NCI-H146 treated with DMSO at 0.1 percent for 48 hours (cell line): ENCODE measurements around the gene PRMT9.

Source experiments
- DNase-seq: peaks from one replicate; lab custom pipeline; 2025; ENCODE audit not compliant: unreplicated experiment; lab: John Stamatoyannopoulos, UW

PRMT9 gene

DNA sequence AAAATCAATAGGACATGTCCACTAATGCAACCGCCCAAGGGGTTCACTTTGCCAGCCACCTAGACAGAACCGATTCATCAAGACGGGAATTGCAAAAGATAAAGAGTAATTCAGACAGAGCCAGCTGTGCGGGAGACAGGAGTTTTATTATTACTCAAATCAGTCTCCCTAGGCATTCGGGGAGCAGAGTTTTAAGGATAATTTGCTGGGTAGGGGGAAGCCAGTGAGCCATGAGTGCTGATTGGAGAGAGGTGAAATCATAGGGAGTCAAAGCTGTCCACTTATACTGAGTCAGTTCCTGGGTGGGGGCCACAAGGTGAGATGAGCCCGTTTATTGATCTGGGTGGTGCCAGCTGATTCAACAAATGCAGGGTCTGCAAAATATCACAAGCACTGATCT lies 58.2 kb downstream of the PRMT9 start:
- DNase-seq: no peak

GRCh38 chr4:147620315-147620714 lies 63.6 kb downstream of the PRMT9 start:
- DNase-seq: no peak

DNA sequence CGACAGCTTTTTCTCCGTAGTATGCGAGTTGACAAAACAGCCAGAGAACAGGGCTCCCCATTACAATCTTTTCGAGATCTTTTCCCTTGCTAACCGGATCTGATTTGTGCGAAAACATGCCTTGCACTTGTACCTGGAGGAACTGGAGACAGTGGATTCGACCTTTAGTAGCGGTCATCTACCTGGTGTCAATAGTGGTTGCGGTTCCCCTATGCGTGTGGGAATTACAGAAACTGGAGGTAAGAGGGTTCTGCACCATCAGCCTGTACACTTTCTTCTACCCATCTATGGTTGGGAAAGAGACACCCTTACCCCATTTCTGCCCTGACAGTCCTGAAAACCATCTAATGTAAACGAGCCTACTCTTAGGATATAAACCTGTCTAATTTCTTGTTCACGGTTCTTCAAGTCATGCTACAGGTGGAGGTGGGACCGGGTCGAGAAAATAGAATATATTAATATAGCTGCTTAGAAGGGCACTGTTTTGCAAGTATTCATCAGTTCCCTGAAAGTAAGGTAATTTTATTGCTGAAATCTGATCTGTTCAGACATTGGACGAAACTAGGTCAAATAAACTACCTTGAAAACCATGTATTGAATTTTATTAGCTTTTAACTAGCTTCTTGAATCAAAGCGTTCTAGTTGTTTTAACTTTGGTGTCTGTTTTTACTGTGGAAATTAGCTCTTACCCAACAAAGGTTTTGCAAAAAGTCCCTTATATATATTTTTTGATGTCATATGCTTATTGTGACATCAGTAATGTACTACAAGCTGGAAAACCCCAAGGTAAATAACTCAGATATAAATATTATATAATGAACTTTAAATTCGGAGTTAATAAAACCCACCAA lies 65.9 kb downstream of the PRMT9 start:
- DNase-seq: no peak

GRCh38 chr4:147617173-147617840 lies 66.7 kb downstream of the PRMT9 start, which contains the start of gene TMEM184C:
TSS of gene TMEM184C (plus strand) at chr4:147617397. CDS start at chr4:147617957, 560 bp downstream.
- DNase-seq: peak; percentile 89

DNA sequence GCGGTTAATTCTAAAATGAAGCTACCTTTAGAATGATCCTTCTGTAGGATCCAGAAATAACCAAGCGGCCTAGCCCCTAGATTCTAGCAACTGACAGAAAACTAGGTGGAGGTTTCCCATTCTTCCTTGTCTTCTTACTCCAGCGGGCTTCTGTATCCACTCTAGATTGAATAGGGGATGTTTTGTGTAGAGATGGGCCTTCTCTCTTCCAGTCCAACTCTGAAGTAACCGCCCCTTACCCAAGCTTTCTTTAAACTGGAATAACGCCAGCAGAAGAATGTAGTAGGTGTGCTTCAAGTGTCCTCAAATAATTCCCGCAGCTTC lies 67.2 kb downstream of the PRMT9 start:
- DNase-seq: no peak

GRCh38 chr4:147610686-147611085 lies 73.3 kb downstream of the PRMT9 start:
- DNase-seq: no peak

- no peak for DNase-seq
Measured at GRCh38 chr4:147607471-147607870, 76.5 kb downstream of the PRMT9 start.

DNA sequence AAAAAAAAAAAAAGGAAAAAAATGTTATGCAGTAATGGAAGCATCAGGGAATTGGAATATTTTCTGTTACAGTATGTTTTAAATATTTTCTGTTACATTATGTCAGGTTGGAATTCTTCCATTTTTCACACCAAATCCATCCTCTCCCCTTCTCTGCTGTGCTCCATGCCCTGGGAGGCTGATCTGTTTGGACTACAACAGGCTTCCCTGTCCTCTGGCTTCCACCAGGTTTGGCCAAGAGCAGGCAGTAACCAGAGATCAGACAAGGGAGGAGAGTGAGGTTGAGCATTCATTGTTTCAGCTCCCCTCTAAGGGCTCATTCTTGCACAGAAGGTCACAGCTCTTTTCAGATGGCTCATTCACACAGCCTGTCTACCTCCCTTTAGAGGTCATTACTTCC lies 78.5 kb downstream of the PRMT9 start:
- no peak for DNase-seq

DNA sequence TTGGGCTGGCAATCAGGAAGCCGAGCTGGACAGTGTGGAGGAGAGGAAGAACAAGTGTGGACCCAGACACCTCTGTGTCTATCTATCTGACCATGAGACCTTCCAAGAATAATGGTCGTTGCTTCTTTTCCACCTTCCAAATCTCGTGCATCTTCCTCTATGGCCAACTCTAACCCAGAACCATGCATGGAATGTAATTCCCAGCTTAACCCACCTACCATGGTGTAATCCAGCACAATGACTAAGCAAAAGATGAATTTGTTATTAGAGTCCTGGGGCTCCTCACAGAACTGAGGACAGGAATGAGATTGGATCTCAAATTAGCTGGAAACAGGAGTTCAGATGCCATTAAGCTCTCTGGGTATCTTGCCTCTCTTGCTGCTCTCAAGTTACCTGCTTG lies 84.2 kb downstream of the PRMT9 start:
- no peak for DNase-seq

DNA sequence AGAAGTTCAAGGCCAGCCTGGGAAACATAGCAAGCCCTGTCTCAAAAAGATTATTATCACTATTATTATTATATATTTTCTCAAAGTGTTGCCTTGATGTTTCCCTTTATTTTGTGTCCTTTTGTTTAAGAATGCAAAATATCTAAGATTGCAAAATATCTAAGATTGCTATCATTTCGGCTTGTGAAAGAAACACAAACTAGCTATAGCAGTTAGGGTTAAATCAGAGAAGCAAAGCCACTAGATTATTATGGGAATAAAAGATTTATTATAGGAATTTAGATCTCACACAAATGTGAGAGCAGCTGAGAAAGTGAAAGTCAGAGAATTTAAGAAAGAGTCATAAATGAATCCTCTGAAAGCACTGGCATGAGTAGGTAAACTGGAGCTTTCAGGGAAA lies 84.8 kb downstream of the PRMT9 start:
- no peak for DNase-seq

DNA sequence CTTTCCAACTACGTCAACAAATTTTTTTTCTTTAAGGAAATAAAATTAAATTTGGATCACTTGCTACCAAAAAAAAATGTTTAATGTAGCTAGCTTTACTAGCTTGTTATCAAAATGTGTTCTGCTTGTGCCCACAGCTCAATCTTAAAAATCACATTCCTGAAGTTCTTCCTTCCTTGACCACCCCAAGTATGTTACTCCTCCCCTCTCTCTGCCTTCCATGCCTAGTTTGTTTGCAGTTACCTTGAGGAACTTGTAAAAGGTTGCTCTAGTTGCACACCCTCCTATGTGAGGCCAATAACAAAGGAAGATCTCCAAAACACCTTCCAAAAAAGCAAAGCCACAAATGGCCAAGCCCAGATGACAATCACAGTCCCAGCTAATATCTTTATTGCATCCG lies 86.4 kb downstream of the PRMT9 start:
- DNase-seq: no peak

DNA sequence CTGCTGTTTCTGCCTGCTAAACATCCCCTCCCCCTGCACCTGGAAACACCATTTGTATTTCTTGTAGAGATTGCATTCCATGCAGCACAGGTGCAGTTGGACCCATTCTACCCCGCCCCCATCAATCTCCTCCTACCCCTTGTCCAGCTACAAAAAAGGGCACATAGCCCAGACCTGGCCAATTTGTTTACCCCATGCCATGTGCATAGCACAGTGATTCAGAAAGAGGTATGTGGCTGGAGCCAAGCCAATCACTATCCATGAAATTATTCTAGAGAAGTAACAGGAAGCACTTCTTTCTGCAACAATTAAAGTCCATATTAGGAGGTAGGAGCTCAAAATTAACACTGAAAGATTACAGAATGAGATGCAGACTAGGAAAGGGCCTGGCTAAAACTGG lies 87.0 kb downstream of the PRMT9 start:
- DNase-seq: no peak

DNA sequence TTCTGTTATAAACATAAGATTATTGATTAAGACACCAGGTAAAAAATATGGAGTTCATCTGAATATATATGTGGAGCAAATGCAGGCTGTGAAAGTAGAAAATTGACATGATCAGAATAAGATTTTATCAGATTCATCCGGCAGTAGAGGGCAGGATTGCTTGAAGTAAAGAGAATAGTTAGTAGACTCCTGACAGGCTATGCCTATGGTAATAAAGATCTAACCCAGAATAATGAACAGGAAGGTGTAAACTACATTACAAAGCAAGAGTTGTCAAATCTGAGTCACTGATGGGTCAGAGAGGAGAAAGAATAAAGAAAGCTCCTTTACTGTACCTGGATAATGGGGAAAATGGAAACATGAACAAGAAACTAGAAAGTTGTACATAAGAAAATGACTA lies 87.6 kb downstream of the PRMT9 start:
- no peak for DNase-seq

DNA sequence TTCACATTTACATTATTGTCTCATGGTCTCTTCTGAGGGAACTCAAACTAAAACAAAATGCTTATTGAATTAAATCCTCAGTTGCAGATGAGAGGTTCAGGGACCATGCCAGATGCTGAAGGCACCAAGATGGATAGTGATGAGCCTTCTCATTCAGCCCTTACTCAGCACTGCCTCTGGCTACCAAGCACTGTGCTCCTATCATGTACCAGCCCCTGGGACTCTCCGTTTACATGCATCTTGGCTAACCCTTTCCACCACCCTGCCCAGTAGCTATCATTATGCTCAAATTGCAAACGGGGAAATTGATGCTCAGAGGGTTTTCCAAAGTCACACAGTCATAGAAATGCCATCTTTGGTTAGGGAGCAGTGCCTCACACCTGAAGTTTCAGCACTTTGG lies 89.4 kb downstream of the PRMT9 start:
- no peak for DNase-seq

DNA sequence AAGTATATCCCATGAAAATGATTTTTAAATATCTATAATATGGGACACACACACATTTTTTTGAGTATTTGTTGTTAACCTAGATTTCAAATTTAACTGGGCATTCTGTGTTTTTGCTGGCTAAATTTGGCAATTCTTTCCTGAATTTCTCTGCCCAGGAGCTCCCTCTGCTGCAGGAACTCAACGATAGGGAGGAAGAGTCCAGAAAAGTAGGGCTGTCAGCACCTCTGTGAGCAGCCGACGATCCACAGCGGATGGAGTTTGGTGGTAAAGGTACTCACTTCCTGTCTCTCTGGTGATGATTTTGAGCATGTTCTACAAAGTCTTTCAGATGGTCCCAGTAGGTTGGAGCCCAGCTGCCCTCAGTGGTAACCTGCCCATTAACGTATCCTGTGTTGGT lies 89.9 kb downstream of the PRMT9 start:
- DNase-seq: no peak

DNA sequence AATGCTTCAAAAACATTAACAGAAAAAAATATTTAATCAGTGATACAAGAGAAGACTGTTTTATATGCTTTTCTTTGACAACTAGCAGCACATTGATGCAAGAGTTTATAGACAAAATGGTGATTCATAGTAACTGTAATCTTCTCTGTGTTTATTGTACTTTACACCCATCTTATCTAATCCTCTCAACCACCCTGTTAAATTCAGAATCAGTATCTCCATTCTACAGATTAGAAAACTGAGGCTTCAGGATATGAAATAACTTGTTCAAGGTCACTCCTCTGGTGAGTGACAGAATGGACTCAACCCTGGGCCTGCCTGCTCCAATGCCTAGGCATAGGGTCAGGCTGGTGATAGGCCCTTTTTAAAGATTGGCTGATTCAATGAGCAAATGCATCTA lies 92.9 kb downstream of the PRMT9 start:
- no peak for DNase-seq

DNA sequence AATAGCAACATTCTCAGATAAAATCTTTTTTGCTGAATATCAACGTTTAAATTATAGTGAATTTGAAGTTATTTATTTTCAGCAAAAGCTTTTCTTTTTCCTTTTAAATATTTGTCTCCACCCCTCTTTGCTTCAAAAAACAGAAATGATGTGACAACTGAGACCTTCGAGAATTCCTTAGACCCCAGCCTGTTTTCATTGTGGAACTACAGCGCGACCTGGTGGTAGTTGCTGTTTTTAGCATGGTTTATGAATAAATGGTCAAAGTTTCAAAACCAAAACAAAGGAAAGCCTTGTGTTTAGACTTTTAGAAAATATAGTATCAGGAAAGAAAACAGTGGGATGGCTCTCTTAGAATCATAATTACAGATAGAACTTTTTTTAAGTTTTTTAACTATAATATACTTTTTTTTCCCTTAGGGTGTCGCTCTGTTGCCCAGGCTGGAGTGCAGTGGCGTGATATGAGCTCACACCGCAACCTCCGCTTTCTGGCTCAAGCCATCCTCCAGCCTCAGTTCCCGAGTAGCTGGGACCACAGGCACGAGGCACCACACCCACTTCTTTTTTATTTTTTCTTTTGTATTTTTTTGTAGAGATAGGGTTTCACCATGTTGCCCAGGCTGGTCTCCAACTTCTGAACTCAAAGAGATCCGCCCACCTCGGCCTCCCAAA lies 93.6 kb downstream of the PRMT9 start:
- no peak for DNase-seq

DNA sequence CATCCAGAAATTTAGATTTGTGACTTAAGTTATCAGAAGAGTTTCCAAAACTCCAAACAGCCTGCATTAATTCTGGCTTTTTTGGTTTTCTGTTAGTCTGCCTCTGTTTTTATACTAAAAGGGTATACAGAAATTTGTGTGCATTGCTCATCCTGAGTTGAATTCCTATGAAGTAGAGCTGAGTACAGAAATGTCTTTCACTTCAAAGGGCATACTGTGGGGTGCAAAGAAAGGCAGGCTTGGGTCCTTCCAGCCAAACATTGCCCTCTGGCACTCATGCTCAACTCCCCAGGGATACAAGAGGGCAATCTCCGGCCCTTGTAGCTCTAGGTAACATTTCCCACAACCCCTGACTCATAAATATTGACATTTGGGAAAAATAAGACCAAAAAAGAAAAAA lies 94.4 kb downstream of the PRMT9 start:
- no peak for DNase-seq
